ENCODE data around the gene FRMD8.

- TF ChIP-seq CTCF (IDR thresholded peaks at IDR 0.05): no peak
- no peak for TF ChIP-seq POLR2A (IDR thresholded peaks at IDR 0.05)
Observed at GRCh38 chr11:65380460-65381119, 5.8 kb upstream of the FRMD8 start.
